K562 (cell line): ENCODE results near the gene SNX9. TPM values are rescaled to one million over a fixed set of nuclear protein-coding genes. Genes with fewer than 3 reads are reported as not detected.
A peak's percentile ranks its signal among the peaks of the same experiment; 100 is the strongest.

Experiments
- ATF7 ChIP-seq: fragments of 450-650 bp; IDR thresholded peaks from 2 replicates; pipeline ENCODE4 v1.7.1; 2014; ENCODE audit warnings: mild to moderate bottlenecking, moderate library complexity
- CBX2 ChIP-seq: fragments of 200-600 bp; sonication (generic); IDR thresholded peaks from one replicate; pipeline ENCODE4 v1.6.1; 2012; ENCODE audit warnings: mild to moderate bottlenecking, low read length, inconsistent platforms; ENCODE audit not compliant: insufficient read depth, poor library complexity, severe bottlenecking
- ELF4 ChIP-seq: fragments of 450-650 bp; formaldehyde crosslinking; IDR thresholded peaks from 2 replicates; pipeline ENCODE4 v1.4.0; 2022; ENCODE audit warnings: missing genetic modification characterization
- JUND ChIP-seq, 2 experiments: IDR thresholded peaks; 2 replicates in 1 of 2; 3 replicates in 1 of 2; pipeline ENCODE4 v1.6.1; 2011; ENCODE audit warnings: borderline replicate concordance in 2 of 2, low read depth in 2 of 2, low read length in 2 of 2, improper control_type of control experiment in 1 of 2, missing biosample characterization in 1 of 2, missing genetic modification characterization in 1 of 2, missing genetic modification reagents in 1 of 2
- TAF9B ChIP-seq: fragments of 450-650 bp; IDR thresholded peaks from 2 replicates; pipeline ENCODE4 v1.6.1; 2018; ENCODE audit warnings: mild to moderate bottlenecking; ENCODE audit not compliant: partially characterized antibody
- XRCC5 ChIP-seq: fragments of 200-400 bp; formaldehyde crosslinking; IDR thresholded peaks from 2 replicates; pipeline ENCODE4 v1.6.1; 2017; ENCODE audit warnings: low read depth, mild to moderate bottlenecking, low read length
- polyA plus RNA-seq, 8 experiments: library from polyadenylated mRNA; depleted of rRNA in 4 of 8; stranded (reverse) in 5 of 8; unstranded in 3 of 8; fragments of >200 nt; fragmentation: Nextera tagmentation in 2 of 8; fragmentation: Illumina TruSeq in 1 of 8; extraction: Ambion mirVana in 2 of 8; extraction: Trizol in 1 of 8; gene quantifications; 2 replicates each; pipeline versions ENCODE4 v1.2.1 to v1.2.3, GENCODE V29; 2011 to 2014; ENCODE audit warnings: inconsistent platforms in 1 of 8, missing spikeins in 1 of 8
- total RNA-seq, 7 experiments: library from RNA; depleted of rRNA in 6 of 7; stranded (reverse); fragments of >200 nt in 6 of 7; fragmentation: Illumina TruSeq in 2 of 7; extraction: Trizol in 2 of 7; gene quantifications; 2 replicates each; pipeline versions ENCODE4 v1.2.1 to v1.2.3, GENCODE V29; 2011 to 2021; ENCODE audit warnings: low replicate concordance in 1 of 7
- TF ChIP-seq, protein P1 (sequence below): fragments of 250-450 bp; sonication (Bioruptor Pico); IDR thresholded peaks from 2 replicates; pipeline ENCODE4 v1.6.1; 2021; ENCODE audit warnings: mild to moderate bottlenecking
- TF ChIP-seq, protein P2 (sequence below): fragments of 200-800 bp; sonication (Bioruptor generic); IDR thresholded peaks from 2 replicates; pipeline ENCODE4 v1.6.1; 2016; ENCODE audit warnings: missing genetic modification characterization, missing compliant biosample characterization

Gene SNX9
- total and polyA plus RNA-seq, 9 of the 15 experiments (the other 6 are each of a cell fraction or from before 2014, with no cell fraction given), result 6.0 to 81.7 (median 57.1) TPM

DNA sequence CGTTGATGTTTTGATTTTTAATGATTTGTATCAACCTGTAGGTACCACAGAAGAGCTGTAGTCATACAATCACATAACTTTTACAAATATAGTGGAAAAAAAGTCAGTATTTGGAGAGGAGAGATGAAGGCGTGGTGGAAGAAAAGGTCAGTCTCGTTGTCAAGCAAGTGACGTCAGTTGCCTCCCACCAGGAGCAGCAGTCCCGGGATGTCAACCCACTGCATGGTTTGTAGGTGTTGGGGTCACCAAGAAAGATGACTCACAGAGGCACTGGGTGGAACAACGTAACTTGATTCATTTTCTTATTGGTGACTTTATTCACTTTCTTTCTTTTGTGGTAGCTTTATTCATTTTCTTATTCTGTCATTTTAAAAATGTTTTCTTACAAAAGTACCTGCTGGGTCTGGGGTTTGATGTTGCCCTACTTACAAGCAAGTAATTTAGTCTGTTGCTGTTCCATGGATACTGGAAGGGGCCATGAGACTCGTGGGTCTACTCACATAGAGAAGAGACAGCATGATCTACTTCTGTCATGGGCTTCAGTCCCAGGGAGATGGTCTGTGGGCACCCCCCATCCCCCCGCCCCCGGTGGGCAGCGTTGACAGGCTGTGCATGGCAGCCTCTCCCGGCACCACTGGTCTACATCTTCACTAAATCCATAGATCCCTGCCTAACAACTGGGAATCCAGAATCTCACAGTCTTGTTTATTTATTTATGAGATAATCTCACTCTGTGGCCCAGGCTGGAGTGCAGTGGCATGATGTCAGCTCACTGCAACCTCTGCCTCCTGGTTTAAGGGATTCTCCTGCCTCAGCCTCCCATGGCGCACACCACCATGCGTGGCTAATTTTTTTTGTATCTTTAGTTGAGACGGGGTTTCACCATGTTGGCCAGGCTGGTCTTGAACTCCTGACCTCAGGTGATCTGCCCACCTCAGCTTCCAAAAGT is 122.2 kb downstream of the SNX9 start (continued):
- TF ChIP-seq, protein P1, sequence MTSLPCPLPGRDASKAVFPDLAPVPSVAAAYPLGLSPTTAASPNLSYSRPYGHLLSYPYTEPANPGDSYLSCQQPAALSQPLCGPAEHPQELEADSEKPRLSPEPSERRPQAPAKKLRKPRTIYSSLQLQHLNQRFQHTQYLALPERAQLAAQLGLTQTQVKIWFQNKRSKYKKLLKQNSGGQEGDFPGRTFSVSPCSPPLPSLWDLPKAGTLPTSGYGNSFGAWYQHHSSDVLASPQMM (CRISPR knock-in tag), result no peak
- TF ChIP-seq JUND (IDR thresholded peaks at IDR 0.05; ENCODE audit: borderline replicate concordance, low read depth, low read length), result peak; percentile 3; the same call in 1 of the 2 replicates
- TF ChIP-seq JUND (tag; IDR thresholded peaks at IDR 0.05; ENCODE audit: borderline replicate concordance, low read depth, low read length), result no peak
- no peak for TF ChIP-seq CBX2
- peak; percentile 42 for TF ChIP-seq ATF7
- no peak for TF ChIP-seq TAF9B
- TF ChIP-seq, protein P2, sequence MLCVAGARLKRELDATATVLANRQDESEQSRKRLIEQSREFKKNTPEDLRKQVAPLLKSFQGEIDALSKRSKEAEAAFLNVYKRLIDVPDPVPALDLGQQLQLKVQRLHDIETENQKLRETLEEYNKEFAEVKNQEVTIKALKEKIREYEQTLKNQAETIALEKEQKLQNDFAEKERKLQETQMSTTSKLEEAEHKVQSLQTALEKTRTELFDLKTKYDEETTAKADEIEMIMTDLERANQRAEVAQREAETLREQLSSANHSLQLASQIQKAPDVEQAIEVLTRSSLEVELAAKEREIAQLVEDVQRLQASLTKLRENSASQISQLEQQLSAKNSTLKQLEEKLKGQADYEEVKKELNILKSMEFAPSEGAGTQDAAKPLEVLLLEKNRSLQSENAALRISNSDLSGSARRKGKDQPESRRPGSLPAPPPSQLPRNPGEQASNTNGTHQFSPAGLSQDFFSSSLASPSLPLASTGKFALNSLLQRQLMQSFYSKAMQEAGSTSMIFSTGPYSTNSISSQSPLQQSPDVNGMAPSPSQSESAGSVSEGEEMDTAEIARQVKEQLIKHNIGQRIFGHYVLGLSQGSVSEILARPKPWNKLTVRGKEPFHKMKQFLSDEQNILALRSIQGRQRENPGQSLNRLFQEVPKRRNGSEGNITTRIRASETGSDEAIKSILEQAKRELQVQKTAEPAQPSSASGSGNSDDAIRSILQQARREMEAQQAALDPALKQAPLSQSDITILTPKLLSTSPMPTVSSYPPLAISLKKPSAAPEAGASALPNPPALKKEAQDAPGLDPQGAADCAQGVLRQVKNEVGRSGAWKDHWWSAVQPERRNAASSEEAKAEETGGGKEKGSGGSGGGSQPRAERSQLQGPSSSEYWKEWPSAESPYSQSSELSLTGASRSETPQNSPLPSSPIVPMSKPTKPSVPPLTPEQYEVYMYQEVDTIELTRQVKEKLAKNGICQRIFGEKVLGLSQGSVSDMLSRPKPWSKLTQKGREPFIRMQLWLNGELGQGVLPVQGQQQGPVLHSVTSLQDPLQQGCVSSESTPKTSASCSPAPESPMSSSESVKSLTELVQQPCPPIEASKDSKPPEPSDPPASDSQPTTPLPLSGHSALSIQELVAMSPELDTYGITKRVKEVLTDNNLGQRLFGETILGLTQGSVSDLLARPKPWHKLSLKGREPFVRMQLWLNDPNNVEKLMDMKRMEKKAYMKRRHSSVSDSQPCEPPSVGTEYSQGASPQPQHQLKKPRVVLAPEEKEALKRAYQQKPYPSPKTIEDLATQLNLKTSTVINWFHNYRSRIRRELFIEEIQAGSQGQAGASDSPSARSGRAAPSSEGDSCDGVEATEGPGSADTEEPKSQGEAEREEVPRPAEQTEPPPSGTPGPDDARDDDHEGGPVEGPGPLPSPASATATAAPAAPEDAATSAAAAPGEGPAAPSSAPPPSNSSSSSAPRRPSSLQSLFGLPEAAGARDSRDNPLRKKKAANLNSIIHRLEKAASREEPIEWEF, result no peak
- TF ChIP-seq XRCC5, result no peak
- TF ChIP-seq ELF4 (CRISPR knock-in tag), result 0 out of 2 replicates have a peak, but pooled peaks have one; percentile 11
